ENCODE results near the gene FOXF2.

The FOXF2 gene

DNA sequence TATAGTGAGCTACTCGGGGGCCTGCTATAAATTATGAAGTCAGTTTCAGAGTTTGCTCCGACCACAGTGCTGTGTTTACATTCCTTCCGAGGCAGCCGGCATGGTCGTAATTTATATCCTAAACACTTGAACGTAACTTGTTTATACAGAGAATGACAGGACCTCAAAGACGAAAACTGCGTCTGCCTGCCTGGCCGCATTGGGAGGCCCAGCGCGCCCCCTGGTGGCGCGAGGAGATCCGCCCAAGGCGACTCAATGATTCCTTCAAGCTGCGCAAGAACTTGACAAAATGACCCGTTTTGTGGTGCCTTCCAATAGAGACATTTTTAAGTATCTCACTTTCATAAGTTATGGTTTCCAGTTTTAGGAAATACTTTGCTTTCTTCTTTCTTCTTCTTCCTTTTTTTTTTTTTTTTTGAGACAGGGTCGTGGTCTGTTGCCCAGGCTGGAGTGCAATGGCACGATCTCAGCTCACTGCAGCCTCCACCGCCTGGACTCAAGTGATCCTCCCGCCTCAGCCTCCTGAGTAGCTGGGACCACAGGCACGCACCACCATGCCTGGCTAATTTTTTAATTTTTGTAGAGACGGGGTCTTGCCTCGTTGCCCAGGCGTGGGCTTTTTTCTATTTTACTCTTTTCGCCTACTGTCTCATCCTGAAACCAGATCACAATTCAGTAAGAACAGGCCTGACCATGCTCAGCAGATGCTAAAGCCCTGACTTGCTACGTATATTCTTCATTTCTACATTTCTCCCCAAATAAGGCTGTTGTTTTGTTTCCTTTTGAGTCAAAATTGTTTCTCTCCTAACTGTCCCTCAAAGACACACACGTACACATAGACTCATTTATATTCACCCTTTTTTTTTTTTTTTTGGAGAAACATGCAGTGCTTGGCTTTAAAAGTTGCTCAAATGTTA, 7.8 kb downstream of the FOXF2 start:
- no peaks in the 10 kb centered on the region for H3K9me3 Mint-ChIP-seq
- peak; percentile 44 to 47 for DNase-seq (ENCODE audit: low spot score in 2 of 2)
- peaks cover 4% of the 10 kb centered on the region for H3K4me1 Mint-ChIP-seq
- H3K4me3 Mint-ChIP-seq, result no peak overlapping the region
- peak; percentile 43 for ATAC-seq (replicated peaks; ENCODE audit: extremely low read depth, poor library complexity, severe bottlenecking)
- no peaks in the 10 kb centered on the region for H3K36me3 Mint-ChIP-seq (ENCODE audit: insufficient read depth)
- no peak overlapping the region for H3K27ac Mint-ChIP-seq (ENCODE audit: low read depth)
- peaks cover 60% of the 10 kb centered on the region for H3K27me3 Mint-ChIP-seq

- H3K27me3 Mint-ChIP-seq, result peaks cover 48% of the 10 kb centered on the region
- H3K4me1 Mint-ChIP-seq, result peaks cover 4% of the 10 kb centered on the region
- H3K4me3 Mint-ChIP-seq, result no peak overlapping the region
- no peak for DNase-seq (ENCODE audit: low spot score in 2 of 2)
- H3K36me3 Mint-ChIP-seq (ENCODE audit: insufficient read depth), result no peaks in the 10 kb centered on the region
- no peak overlapping the region for H3K27ac Mint-ChIP-seq (ENCODE audit: low read depth)
- H3K9me3 Mint-ChIP-seq, result no peaks in the 10 kb centered on the region
- no peak for ATAC-seq (replicated peaks; ENCODE audit: extremely low read depth, poor library complexity, severe bottlenecking)
These were observed 9.9 kb downstream of the FOXF2 start for GRCh38 chr6:1399085-1399780.

DNA sequence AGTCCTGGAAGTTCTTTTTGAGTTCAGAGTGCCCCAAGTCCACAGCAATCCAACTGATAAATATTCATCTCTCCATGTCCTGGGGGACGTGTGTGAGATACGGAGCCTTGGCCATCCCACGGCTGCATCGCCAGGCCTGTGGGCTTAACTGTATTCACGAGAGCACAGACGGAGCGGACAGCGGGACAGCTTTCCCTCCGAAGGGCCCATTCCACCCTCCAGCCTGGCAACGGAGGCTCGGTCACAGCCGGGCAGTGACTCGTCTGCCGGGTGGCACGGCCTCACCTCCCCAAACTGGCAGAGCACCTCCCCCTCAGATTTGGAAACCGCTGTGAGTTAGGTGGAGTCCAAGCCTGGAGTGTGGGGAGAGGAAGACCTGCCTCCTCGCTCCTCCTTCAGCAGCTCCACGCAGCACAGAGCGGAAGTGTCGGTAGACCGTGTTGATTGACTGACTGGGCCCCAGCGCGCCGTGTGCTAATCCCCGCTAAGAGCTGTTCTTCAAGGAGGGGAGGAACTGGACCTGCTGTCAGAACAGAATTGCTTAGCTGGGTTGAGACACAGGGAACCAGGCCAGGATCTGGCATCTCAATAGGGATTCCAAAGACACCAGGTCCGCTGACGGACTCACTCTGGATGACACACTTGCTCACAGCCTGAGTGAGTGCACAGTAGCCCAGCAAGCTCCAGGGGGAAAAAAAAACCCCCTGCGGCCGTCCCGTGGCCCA, 10.9 kb downstream of the FOXF2 start:
- H3K4me3 Mint-ChIP-seq, result no peak overlapping the region
- no peaks in the 10 kb centered on the region for H3K36me3 Mint-ChIP-seq (ENCODE audit: insufficient read depth)
- peaks cover 37% of the 10 kb centered on the region for H3K27me3 Mint-ChIP-seq
- no peak for DNase-seq (ENCODE audit: low spot score in 2 of 2)
- ATAC-seq (replicated peaks; ENCODE audit: extremely low read depth, poor library complexity, severe bottlenecking), result no peak
- no peaks in the 10 kb centered on the region for H3K9me3 Mint-ChIP-seq
- H3K27ac Mint-ChIP-seq (ENCODE audit: low read depth), result no peak overlapping the region
- peaks cover 4% of the 10 kb centered on the region for H3K4me1 Mint-ChIP-seq

DNA sequence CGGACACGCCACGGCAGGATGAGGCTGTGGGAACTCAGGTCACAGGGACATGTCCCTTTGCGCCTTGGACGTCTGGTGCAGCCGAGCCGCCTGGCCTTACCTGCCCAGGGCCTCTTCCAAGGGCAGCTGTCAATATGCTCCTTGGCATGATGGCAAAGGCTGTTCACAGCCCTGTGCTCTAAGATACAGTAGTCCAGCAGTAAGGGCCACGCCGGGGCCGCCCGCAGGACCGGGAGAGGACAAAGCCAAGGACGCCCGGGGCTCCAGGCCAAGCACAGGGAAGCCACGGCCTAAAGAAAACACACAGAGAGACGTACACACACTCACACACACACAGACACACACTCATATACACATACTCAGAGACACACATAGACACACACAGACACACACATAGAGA, 13.0 kb downstream of the FOXF2 start:
- Mint-ChIP-seq H3K4me1 (no peaks in the 10 kb centered on the region), H3K36me3 (ENCODE audit: insufficient read depth) (no peaks in the 10 kb centered on the region), H3K9me3 (no peaks in the 10 kb centered on the region), H3K27ac (ENCODE audit: low read depth) (no peak overlapping the region), H3K27me3 (peaks cover 17% of the 10 kb centered on the region), H3K4me3 (no peak overlapping the region)
- no peak for DNase-seq (ENCODE audit: low spot score in 2 of 2)
- no peak for ATAC-seq (replicated peaks; ENCODE audit: extremely low read depth, poor library complexity, severe bottlenecking)

- no peaks in the 10 kb centered on the region for H3K36me3 Mint-ChIP-seq (ENCODE audit: insufficient read depth)
- ATAC-seq (replicated peaks; ENCODE audit: extremely low read depth, poor library complexity, severe bottlenecking) (no peak), DNase-seq (ENCODE audit: low spot score in 2 of 2) (no peak)
- H3K4me3 Mint-ChIP-seq, result no peak overlapping the region
- H3K27ac Mint-ChIP-seq (ENCODE audit: low read depth), result no peak overlapping the region
- no peaks in the 10 kb centered on the region for H3K4me1 Mint-ChIP-seq
- H3K9me3 Mint-ChIP-seq, result no peaks in the 10 kb centered on the region
- H3K27me3 Mint-ChIP-seq, result peaks cover 12% of the 10 kb centered on the region
These were observed 13.5 kb downstream of the FOXF2 start for GRCh38 chr6:1402868-1403267.

DNA sequence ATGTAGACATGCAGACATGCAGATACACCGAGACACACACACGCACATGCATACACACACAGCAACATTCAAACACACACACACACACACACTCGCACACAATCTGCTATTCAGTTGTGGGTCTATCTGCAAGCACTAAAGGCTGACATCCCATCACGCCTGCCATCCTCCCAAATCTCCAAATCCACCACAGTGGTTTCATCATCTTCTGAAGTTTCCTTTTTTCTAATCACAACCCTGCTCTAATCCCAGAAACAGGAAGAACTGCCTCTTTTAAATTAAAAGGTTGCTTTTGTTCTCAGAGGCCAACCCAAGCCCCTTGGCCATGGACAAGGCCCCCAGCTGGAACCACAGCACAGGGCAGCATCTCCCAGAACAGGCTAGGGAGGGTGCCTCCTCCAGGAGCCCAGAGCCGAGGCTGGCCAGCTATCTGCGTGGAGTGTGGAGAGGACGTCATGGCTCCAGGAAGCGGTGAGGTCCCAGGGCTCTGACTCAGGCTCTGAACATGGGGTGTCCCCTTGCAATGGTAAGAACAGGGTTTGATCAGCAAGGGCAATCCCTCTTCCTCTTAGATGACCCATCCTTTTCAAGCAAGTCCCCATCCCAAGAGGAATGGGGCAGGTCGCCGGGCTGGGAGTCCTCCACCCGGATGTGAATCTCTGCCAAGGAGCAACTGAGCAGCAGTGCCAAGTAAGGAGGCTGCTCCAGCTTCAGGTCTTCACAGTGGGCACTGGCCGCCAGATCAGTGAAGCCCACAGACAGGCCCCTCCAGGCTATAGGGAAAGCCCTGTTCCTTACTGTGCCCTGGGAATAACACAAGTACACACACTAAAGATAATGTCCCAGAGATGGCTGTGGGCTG, 14.7 kb downstream of the FOXF2 start:
- H3K4me3 Mint-ChIP-seq, result no peak overlapping the region
- no peak for DNase-seq (ENCODE audit: low spot score in 2 of 2)
- no peaks in the 10 kb centered on the region for H3K36me3 Mint-ChIP-seq (ENCODE audit: insufficient read depth)
- no peaks in the 10 kb centered on the region for H3K9me3 Mint-ChIP-seq
- no peak overlapping the region for H3K27ac Mint-ChIP-seq (ENCODE audit: low read depth)
- H3K27me3 Mint-ChIP-seq, result peaks cover 8% of the 10 kb centered on the region
- ATAC-seq (replicated peaks; ENCODE audit: extremely low read depth, poor library complexity, severe bottlenecking), result no peak
- no peaks in the 10 kb centered on the region for H3K4me1 Mint-ChIP-seq

GRCh38 chr6:1404713-1405098, 15.3 kb downstream of the FOXF2 start:
- H3K4me1 Mint-ChIP-seq, result no peaks in the 10 kb centered on the region
- no peaks in the 10 kb centered on the region for H3K36me3 Mint-ChIP-seq (ENCODE audit: insufficient read depth)
- no peak overlapping the region for H3K4me3 Mint-ChIP-seq
- H3K27me3 Mint-ChIP-seq, result peaks cover 12% of the 10 kb centered on the region
- H3K27ac Mint-ChIP-seq (ENCODE audit: low read depth), result no peak overlapping the region
- ATAC-seq (replicated peaks; ENCODE audit: extremely low read depth, poor library complexity, severe bottlenecking) (no peak), DNase-seq (ENCODE audit: low spot score in 2 of 2) (no peak)
- no peaks in the 10 kb centered on the region for H3K9me3 Mint-ChIP-seq

DNA sequence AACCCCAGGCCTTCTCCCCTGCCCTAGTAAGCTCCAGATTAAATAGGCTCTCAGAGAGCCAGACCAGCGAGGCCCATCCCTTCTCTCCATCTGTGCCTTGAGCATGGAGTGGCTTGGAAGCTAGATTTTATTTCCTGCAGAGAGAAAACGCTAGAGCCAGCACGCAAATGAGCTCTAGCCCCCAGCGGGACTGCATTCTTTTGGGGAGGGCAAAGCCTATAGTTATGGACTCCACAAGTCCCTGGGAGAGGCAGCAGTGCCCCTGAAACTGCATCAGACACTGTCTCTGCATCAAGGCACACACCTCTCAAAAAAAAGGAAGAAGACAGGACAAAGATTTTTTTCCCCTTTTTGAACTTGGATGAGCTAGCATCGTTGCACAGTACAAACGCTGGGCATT, 15.8 kb downstream of the FOXF2 start:
- ATAC-seq (replicated peaks; ENCODE audit: extremely low read depth, poor library complexity, severe bottlenecking), result no peak
- Mint-ChIP-seq H3K27me3 (peaks cover 17% of the 10 kb centered on the region), H3K27ac (ENCODE audit: low read depth) (no peak overlapping the region), H3K36me3 (ENCODE audit: insufficient read depth) (peaks cover 3% of the 10 kb centered on the region), H3K4me3 (no peak overlapping the region), H3K9me3 (no peaks in the 10 kb centered on the region), H3K4me1 (no peaks in the 10 kb centered on the region)
- no peak for DNase-seq (ENCODE audit: low spot score in 2 of 2)

DNA sequence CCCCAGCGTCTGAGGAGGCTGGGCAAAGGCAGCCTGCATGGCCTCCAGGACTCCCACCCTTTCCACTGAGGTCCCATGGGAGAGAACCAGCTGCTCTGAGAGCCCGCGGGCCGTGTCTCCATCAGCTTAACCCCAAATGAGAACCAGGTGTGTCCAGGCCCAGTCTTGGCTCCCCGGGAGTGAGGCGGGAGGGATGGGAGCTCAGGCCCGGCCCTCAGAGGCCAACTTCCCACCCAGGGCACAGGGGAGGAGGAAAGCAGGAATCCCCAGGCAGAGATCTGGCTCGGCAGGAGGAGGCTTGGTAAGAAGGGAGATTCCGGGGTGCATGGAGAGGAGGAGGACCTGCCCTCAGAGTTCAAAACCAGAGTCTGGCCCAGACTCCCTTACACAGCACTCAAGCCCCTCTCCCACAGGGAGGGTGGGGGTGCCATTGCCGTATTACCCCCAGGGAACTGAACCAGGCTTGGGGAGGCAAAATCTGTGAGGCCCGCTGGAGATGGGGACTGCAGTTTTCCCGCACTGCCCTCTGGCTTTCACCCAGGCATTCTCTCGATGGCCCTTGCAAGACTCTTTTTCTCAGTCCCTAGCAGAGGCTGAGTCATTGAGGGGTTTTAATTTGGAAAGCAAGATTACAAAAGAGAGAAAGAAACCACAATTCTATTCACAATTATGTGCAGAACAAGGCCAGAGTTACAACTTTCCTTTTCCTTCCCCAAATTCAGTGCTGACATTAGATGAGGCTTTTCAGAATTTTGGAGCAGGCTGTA, 17.1 kb downstream of the FOXF2 start:
- Mint-ChIP-seq H3K9me3 (no peaks in the 10 kb centered on the region), H3K4me3 (no peak overlapping the region), H3K4me1 (no peaks in the 10 kb centered on the region), H3K27me3 (peaks cover 19% of the 10 kb centered on the region), H3K27ac (ENCODE audit: low read depth) (no peak overlapping the region), H3K36me3 (ENCODE audit: insufficient read depth) (peaks cover 3% of the 10 kb centered on the region)
- no peak for DNase-seq (ENCODE audit: low spot score in 2 of 2)
- ATAC-seq (replicated peaks; ENCODE audit: extremely low read depth, poor library complexity, severe bottlenecking), result no peak

- DNase-seq (ENCODE audit: low spot score in 2 of 2) (no peak), ATAC-seq (replicated peaks; ENCODE audit: extremely low read depth, poor library complexity, severe bottlenecking) (no peak)
- H3K9me3 Mint-ChIP-seq, result no peaks in the 10 kb centered on the region
- H3K27me3 Mint-ChIP-seq, result peaks cover 19% of the 10 kb centered on the region
- no peak overlapping the region for H3K4me3 Mint-ChIP-seq
- no peak overlapping the region for H3K27ac Mint-ChIP-seq (ENCODE audit: low read depth)
- H3K36me3 Mint-ChIP-seq (ENCODE audit: insufficient read depth), result peaks cover 3% of the 10 kb centered on the region
- H3K4me1 Mint-ChIP-seq, result no peaks in the 10 kb centered on the region
These were observed 18.2 kb downstream of the FOXF2 start for GRCh38 chr6:1407499-1407990.

DNA sequence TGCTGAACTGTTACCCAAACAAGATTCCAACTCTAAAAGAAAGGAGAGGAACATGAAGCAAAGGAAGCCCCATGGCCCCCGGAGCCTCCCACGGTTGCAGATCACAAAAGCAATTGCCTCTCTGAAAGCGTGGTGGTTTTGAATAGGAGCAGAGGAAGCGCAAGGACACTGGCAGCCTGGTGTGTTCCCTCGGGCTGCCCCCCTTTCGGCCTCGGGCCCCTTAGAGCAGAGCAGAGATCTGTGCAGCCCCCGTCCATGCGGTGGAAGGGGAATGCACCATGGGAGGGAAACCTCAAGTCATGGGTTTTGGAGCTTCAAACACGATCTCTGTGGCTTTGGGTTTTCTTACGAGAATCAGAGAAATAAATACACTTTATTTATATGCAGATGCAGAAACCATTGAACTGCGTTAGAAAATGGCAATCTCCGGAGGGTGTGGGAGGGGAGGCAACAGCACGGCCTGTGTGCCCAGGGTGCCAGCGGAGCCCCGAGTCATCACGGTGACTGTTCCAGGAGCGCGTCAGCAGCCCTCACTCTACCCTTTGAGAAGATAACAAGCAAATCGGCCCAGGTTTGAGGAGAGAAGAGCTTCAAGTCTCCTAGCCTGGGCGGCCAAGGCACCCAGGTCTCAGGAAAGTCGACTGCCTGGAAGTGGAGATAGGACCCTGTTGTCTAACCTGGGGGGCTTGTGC, 20.5 kb downstream of the FOXF2 start:
- no peaks in the 10 kb centered on the region for H3K4me1 Mint-ChIP-seq
- ATAC-seq (replicated peaks; ENCODE audit: extremely low read depth, poor library complexity, severe bottlenecking) (no peak), DNase-seq (ENCODE audit: low spot score in 2 of 2) (no peak)
- H3K27me3 Mint-ChIP-seq, result peaks cover 19% of the 10 kb centered on the region
- no peak overlapping the region for H3K4me3 Mint-ChIP-seq
- H3K9me3 Mint-ChIP-seq, result no peaks in the 10 kb centered on the region
- peaks cover 3% of the 10 kb centered on the region for H3K36me3 Mint-ChIP-seq (ENCODE audit: insufficient read depth)
- H3K27ac Mint-ChIP-seq (ENCODE audit: low read depth), result no peak overlapping the region
